GM21786 (cell line): Measurements from ENCODE around the gene JOSD1.
"Not testable (repeated sequence)": the region's sequence is repeated elsewhere in the genome, so short reads cannot be mapped to it uniquely, and the experiment has no call there.

Experiments used
- ATAC-seq: cut with Tn5 transposase; IDR thresholded peaks from one replicate; pipeline ENCODE4 v1.9.1; 2021; ENCODE audit not compliant: unreplicated experiment

Gene JOSD1

GRCh38 chr22:38694940-38695339 lies 5.8 kb downstream of the JOSD1 start:
- no peak for ATAC-seq

- ATAC-seq, result no peak
Measured at GRCh38 chr22:38694049-38694448, 6.7 kb downstream of the JOSD1 start.

GRCh38 chr22:38689651-38690050 lies 11.1 kb downstream of the JOSD1 start:
- no peak for ATAC-seq

- ATAC-seq, result no peak
Measured at GRCh38 chr22:38685761-38686160, 15.0 kb downstream of the JOSD1 start.

GRCh38 chr22:38684895-38685294 lies 15.8 kb downstream of the JOSD1 start:
- ATAC-seq, result no peak

- peak; percentile 97 for ATAC-seq
Measured at GRCh38 chr22:38681582-38682335, 19.0 kb downstream of the JOSD1 start, which contains the start of gene TOMM22. Gene TOMM22, plus strand, starts transcription at chr22:38681957. Its CDS starts 22 bp downstream, at chr22:38681979.

- ATAC-seq, result no peak
Measured at GRCh38 chr22:38675833-38676232, 24.9 kb downstream of the JOSD1 start.

GRCh38 chr22:38674888-38675287 lies 25.9 kb downstream of the JOSD1 start:
- no peak for ATAC-seq

- peak; percentile 42 for ATAC-seq
Measured at GRCh38 chr22:38657045-38657909, 43.5 kb downstream of the JOSD1 start.

- ATAC-seq, result peak; percentile 79
Measured at GRCh38 chr22:38656256-38657044, 44.3 kb downstream of the JOSD1 start, which contains the start of the genes CBY1 and FAM227A. Gene CBY1, plus strand, starts transcription at chr22:38656638. Its CDS starts 11,417 bp downstream, at chr22:38668055. Gene FAM227A, minus strand, starts transcription at chr22:38656392. Its CDS starts 6,224 bp downstream, at chr22:38650168.

- no peak for ATAC-seq
Measured at GRCh38 chr22:38655519-38656255, 45.1 kb downstream of the JOSD1 start.

GRCh38 chr22:38653741-38654140 lies 47.0 kb downstream of the JOSD1 start:
- no peak for ATAC-seq

GRCh38 chr22:38652859-38653258 lies 47.9 kb downstream of the JOSD1 start:
- ATAC-seq, result no peak

GRCh38 chr22:38649841-38650522 lies 50.8 kb downstream of the JOSD1 start:
- ATAC-seq, result no peak

GRCh38 chr22:38645430-38645829 lies 55.3 kb downstream of the JOSD1 start:
- no peak for ATAC-seq

- ATAC-seq, result not testable (repeated sequence)
Measured at GRCh38 chr22:38644245-38644644, 56.5 kb downstream of the JOSD1 start.

GRCh38 chr22:38641476-38642040 lies 59.2 kb downstream of the JOSD1 start:
- ATAC-seq, result no peak

- ATAC-seq, result no peak
Measured at GRCh38 chr22:38638728-38639127, 62.0 kb downstream of the JOSD1 start.

- no peak for ATAC-seq
Measured at GRCh38 chr22:38638216-38638615, 62.5 kb downstream of the JOSD1 start.
